Large intestine (tissue), 3 donors: ENCODE measurements around the gene LGSN. TPM values are rescaled to one million over a fixed set of nuclear protein-coding genes. Genes with fewer than 3 reads are reported as not detected.
"Not testable (repeated sequence)": the region's sequence is repeated elsewhere in the genome, so short reads cannot be mapped to it uniquely, and the experiment has no call there.

Experiments
- DNase-seq, 2 donors: peaks; one replicate each; pipeline versions ENCODE4 v3.0.0 to v3.0.0-alpha.2; 2013
- H3K27ac ChIP-seq: one replicate; pipeline ENCODE4 v1.5.1; 2013; ENCODE audit warnings: low read length
- H3K27me3 ChIP-seq: 2 replicates; pipeline ENCODE4 v1.6.1; 2013; ENCODE audit warnings: low read length; ENCODE audit not compliant: control insufficient read depth, insufficient read depth
- H3K36me3 ChIP-seq: 2 replicates; pipeline ENCODE4 v1.6.1; 2013; ENCODE audit warnings: low read length; ENCODE audit not compliant: control insufficient read depth, insufficient read depth
- H3K4me1 ChIP-seq: one replicate; pipeline ENCODE4 v1.6.1; 2013; ENCODE audit warnings: low read length; ENCODE audit not compliant: control insufficient read depth, insufficient read depth
- H3K4me3 ChIP-seq: one replicate; pipeline ENCODE4 v1.5.1; 2013; ENCODE audit warnings: low read length
- H3K9me3 ChIP-seq: one replicate; pipeline ENCODE4 v1.6.1; 2013; ENCODE audit warnings: mild to moderate bottlenecking, low read depth, low read length, moderate library complexity; ENCODE audit not compliant: control insufficient read depth
- WGBS: methylation state at CpG from one replicate; pipeline ENCODE4 v1.1.5; 2013; ENCODE audit warnings: low lambda C conversion rate; ENCODE audit not compliant: insufficient coverage; 5-methylcytosine and 5-hydroxymethylcytosine counted together
- polyA plus RNA-seq: library from polyadenylated mRNA; unstranded; fragments of 120-200 nt; gene quantifications from one replicate; pipeline ENCODE4 v1.2.1, GENCODE V29; 2013

LGSN gene
- polyA plus RNA-seq, 1 donor: 0.04 TPM

DNA sequence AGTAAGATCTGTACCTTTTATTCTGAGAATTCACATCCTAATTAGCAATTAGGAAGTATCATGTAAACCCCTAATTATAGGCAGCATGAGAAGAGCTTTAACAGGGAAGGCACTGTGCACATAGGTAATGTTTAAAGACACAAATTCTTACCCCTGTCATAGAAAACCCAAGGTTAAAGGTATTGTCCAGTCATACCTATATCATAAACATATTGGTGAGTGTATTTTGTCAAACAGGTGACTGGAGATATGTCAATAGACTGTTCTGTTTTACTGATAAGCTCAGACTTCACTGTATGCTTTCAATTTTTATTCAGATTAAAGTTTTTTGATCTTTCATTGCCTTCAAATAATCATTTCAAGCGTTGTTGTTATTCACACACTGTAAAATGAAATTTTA lies 43.8 kb downstream of the LGSN start:
- Histone ChIP-seq H3K27me3 (no peaks in the 10 kb centered on the region), H3K36me3 (no peaks in the 10 kb centered on the region), H3K9me3 (peaks cover 9% of the 10 kb centered on the region), H3K4me3 (no peak overlapping the region), H3K4me1 (no peaks in the 10 kb centered on the region), H3K27ac (no peak overlapping the region)
- WGBS: 33% methylated on average over 1 of the region's 1 CpG
- DNase-seq: no peak

DNA sequence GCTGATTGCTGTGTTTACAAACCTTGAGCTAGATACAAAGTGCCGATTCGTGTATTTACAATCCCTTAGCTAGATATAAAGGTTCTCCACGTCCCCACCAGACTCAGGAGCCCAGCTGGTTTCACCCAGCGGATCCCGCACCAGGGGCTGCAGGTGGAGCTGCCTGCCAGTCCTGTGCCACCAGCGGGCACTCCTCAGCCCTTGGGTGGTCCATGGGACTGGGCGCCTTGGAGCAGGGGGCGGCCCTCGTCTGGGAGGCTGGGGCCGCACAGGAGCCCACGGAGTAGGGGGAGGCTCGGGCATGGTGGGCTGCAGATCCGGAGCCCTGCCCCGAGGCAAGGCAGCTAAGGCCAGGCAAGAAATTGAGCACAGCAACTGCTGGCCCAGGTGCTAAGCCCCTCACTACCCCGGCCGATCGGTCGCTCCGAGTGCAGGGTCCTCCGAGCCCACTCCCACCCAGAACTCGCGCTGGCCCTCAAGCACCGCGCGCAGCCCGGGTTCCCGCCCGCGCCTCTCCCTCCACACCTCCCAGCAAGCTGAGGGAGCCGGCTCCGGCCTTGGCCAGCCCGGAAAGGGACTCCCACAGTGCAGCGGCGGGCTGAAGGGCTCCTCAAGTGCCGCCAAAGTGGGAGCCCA lies 44.9 kb downstream of the LGSN start:
- not testable (repeated sequence) for H3K4me3 ChIP-seq, H3K27ac ChIP-seq, H3K4me1 ChIP-seq, H3K9me3 ChIP-seq, H3K36me3 ChIP-seq, DNase-seq, H3K27me3 ChIP-seq
- WGBS: no CpG with 5 or more reads among the region's 35 CpGs

DNA sequence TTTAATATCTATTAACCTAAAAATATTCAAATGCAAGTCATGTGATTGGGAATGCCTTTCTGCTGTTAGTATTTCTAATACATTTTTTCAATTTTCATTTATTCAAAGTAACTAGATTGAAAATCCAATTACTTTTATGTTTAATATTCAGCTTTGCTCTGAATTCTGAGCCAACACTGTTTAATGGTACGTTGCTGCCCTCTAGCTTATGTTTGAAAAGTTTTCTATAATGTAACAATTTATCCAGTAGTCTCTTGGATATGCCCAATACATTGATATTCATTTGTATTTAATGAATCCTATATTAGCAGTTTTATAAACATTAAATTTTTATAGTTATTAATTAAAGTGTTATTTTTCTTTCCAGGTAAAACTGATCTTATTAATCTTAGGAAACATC lies 47.4 kb downstream of the LGSN start:
- peak in 1 of 2 donors; percentile 18 for DNase-seq

DNA sequence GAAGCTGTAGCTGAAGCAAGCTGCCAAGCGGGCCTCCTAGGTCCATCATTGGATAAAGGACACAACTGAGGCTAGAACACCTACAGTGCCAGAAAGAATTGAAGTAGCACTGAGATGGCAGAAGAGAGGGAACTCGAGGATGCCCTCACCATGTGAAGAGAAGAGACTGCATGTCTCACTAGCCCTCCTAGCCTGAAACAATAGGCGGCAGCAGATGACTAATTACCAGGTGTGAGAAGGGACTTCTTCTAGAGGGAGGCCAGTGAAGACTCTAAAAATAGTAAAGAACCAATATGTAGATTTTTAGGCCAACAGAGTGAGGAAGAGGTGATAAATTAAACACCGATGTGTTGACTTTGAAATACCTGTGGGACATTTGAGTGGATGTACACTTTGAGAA lies 50.3 kb downstream of the LGSN start:
- WGBS: 83% methylated on average over 1 of the region's 4 CpGs
- Histone ChIP-seq H3K4me3 (no peak overlapping the region), H3K4me1 (no peaks in the 10 kb centered on the region), H3K9me3 (no peaks in the 10 kb centered on the region), H3K27ac (no peak overlapping the region), H3K36me3 (no peaks in the 10 kb centered on the region), H3K27me3 (no peaks in the 10 kb centered on the region)
- no peak for DNase-seq

More for the DNA sequence above, 47.4 kb downstream of the LGSN start:
- Histone ChIP-seq H3K9me3 (peaks cover 7% of the 10 kb centered on the region), H3K36me3 (no peaks in the 10 kb centered on the region), H3K4me3 (no peak overlapping the region), H3K4me1 (no peaks in the 10 kb centered on the region), H3K27ac (no peak overlapping the region), H3K27me3 (no peaks in the 10 kb centered on the region)
- no CpG with 5 or more reads among the region's 1 CpG for WGBS

DNA sequence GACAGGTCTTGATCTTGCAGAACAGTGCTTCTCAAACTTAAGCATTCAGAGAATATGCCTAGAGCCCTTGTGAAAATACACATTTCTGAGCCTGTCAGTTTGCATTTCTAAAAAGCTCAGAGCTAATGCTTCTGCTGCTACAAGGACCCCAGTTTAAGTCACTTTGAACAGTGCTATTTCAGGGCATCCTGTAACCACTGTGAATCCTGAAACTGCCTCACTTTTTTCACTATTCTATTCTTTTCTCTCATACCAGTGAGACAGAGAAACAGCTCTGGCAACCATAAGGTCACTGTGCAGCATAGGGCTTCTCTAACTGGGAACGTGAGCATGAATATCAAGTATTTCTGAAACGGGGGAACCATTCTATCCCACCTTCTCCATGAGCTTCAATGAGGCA lies 51.2 kb downstream of the LGSN start:
- no peaks in the 10 kb centered on the region for H3K36me3 ChIP-seq
- no peaks in the 10 kb centered on the region for H3K4me1 ChIP-seq
- H3K9me3 ChIP-seq: no peaks in the 10 kb centered on the region
- no peak overlapping the region for H3K27ac ChIP-seq
- no peak for DNase-seq
- no peak overlapping the region for H3K4me3 ChIP-seq
- no CpG with 5 or more reads among the region's 2 CpGs for WGBS
- H3K27me3 ChIP-seq: no peaks in the 10 kb centered on the region

DNA sequence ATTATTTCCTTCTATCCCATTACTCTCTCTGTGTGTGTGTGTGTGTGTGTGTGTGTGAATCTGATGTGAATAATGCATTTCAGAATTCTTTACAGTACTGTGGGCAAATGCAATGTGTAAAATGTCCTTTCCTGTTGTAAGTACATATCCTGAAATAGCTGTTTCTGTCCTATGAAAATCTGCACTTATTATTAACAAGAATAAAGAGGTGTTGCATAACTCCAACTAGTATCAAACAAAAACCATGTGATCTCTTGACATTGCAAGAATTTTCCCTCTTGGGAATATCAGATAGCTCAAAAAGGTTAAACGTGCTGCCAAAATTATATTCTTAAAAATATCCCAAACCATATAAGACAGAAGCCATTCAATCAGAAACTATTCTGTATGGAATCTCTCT lies 52.0 kb downstream of the LGSN start:
- DNase-seq: no peak
- no peaks in the 10 kb centered on the region for H3K36me3 ChIP-seq
- H3K27me3 ChIP-seq: no peaks in the 10 kb centered on the region
- H3K4me1 ChIP-seq: no peaks in the 10 kb centered on the region
- H3K9me3 ChIP-seq: no peaks in the 10 kb centered on the region
- H3K27ac ChIP-seq: no peak overlapping the region
- no peak overlapping the region for H3K4me3 ChIP-seq
- whole genome bisulfite sequencing: 100% methylated on average over 1 of the region's 1 CpG

DNA sequence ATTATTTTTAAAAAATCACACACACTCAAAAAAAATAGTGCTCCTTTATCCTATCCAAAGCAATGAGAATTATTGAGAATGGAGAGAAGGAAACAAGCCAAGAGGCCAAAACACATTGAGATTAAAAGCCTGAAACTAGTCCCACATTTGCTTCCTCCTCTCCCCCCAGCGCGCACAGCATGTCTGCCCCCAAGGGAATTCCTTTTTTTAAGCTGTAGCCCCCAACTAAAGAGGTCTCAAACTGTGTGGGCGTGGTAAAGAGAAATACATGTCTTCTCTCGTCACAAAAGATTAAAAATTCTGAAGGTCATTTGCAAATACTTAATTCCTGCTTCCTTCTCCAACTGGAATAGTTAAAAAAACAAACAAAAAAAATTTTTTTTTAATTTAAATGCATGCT lies 52.7 kb downstream of the LGSN start:
- DNase-seq: no peak
- H3K9me3 ChIP-seq: no peaks in the 10 kb centered on the region
- H3K4me1 ChIP-seq: no peaks in the 10 kb centered on the region
- WGBS: 20% methylated on average over 1 of the region's 4 CpGs
- H3K27ac ChIP-seq: no peak overlapping the region
- H3K27me3 ChIP-seq: no peaks in the 10 kb centered on the region
- H3K4me3 ChIP-seq: no peak overlapping the region
- H3K36me3 ChIP-seq: no peaks in the 10 kb centered on the region

DNA sequence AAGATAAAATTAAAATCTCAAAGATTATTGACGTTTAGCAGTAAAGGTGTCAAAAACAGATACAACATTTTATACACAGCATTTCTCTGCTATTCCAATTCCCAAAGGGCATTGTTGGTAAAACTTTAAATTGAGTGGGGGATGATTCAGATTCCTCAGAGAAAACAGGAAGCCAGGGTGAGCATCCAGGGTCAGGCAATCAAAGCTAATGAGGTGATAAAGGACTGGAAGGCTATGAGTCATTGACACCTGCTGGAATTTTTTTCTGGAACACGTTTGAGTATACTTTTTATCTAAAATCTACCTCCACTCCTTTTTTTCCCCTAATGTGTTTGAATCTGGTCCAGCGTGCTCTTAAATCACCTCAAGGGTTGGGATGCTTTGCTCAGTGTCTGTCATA lies 56.3 kb downstream of the LGSN start:
- WGBS: 8% methylated on average over 2 of the region's 3 CpGs
- H3K4me1 ChIP-seq: no peaks in the 10 kb centered on the region
- no peaks in the 10 kb centered on the region for H3K36me3 ChIP-seq
- H3K27me3 ChIP-seq: no peaks in the 10 kb centered on the region
- DNase-seq: peak in 1 of 2 donors; percentile 21
- no peak overlapping the region for H3K4me3 ChIP-seq
- H3K9me3 ChIP-seq: no peaks in the 10 kb centered on the region
- no peak overlapping the region for H3K27ac ChIP-seq

DNA sequence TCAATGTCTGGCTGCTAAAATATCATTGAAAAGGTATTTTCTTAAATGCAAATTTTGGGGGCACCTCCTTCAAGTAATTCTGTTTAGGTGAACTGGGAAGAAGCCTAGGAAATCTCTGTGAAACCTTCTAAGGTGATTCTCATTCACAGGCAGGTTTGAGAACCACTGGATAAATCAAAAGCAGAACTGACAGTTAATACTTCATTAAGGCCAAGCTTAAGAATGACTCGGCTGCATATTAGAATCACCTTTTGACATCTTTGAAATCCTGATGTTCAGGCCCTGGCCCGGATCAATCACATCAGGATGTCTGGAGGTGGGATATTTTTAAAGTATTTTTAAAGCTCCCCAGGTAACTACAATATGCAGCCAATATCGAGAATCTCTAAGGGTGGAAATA lies 58.0 kb downstream of the LGSN start:
- Histone ChIP-seq H3K4me3 (no peak overlapping the region), H3K27ac (no peak overlapping the region), H3K27me3 (no peaks in the 10 kb centered on the region), H3K9me3 (no peaks in the 10 kb centered on the region), H3K4me1 (no peaks in the 10 kb centered on the region), H3K36me3 (no peaks in the 10 kb centered on the region)
- no peak for DNase-seq
- 100% methylated on average over 1 of the region's 3 CpGs for WGBS

DNA sequence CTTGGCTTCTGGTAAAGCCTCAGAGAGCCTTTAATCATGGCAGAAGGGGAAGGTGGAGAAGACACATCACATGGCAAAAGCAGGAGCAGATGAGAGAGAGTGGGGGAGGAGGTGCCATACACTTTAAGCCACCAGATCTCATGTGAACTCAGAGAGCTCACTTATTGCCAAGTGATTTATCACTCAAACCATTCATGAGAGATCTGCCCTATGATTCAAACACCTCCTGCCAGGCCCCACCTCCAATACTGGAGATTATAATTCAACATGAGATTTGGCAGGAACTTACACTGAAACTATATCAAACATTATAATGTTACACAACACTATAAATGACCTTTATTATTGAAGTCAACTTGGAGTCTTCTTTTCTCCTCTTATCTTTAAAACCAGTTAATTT lies 60.6 kb downstream of the LGSN start:
- H3K27ac ChIP-seq: no peak overlapping the region

DNA sequence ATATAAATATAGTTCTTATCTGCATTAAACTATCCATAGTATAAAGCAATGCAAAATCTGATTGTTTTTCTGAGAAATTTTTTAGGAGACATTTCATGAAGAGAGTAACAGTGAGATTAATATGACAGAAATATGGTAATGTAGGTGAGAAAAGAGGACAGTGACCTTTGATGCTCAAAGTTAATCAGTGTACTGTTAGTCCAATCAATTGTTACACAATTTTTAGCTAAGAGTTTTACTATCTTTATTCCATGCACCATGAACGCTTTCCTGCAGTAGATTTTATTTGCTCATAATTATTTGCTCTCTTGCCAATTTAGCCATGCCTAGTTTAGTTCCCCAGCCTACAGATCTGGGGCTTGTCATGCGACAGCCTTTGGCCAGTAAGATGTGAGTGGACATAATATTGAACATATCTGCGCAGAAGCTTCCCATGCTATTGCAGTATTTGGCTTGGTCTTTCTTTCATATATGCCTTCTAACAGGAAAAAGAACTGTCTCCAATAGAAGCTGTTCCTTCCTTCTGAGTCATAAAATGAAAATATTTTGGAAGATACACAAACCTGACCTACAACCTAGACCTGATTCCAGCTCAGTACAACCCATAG lies 69.8 kb downstream of the LGSN start:
- WGBS: 57% methylated on average over 2 of the region's 3 CpGs
- Histone ChIP-seq H3K36me3 (no peaks in the 10 kb centered on the region), H3K4me1 (peaks cover 5% of the 10 kb centered on the region), H3K4me3 (no peak overlapping the region), H3K9me3 (no peaks in the 10 kb centered on the region), H3K27me3 (no peaks in the 10 kb centered on the region), H3K27ac (no peak overlapping the region)
- peak in 1 of 2 donors; percentile 9 for DNase-seq

More for the DNA sequence above, 60.6 kb downstream of the LGSN start:
- no peak for DNase-seq
- H3K4me1 ChIP-seq: no peaks in the 10 kb centered on the region
- no peaks in the 10 kb centered on the region for H3K27me3 ChIP-seq
- H3K4me3 ChIP-seq: no peak overlapping the region
- no peaks in the 10 kb centered on the region for H3K36me3 ChIP-seq
- no peaks in the 10 kb centered on the region for H3K9me3 ChIP-seq
